AG09309 (cell line): Measurements from ENCODE around the gene DBP.
A peak's percentile ranks its signal among the peaks of the same experiment; 100 is the strongest.
"Not testable (repeated sequence)": the region's sequence is repeated elsewhere in the genome, so short reads cannot be mapped to it uniquely, and the experiment has no call there.

Source experiments
- DNase-seq: peaks from one replicate; pipeline ENCODE4 v3.0.0-alpha.2; 2010; ENCODE audit warnings: low read depth
- H3K4me3 ChIP-seq: 2 replicates; pipeline ENCODE4 v1.5.1; 2011; ENCODE audit warnings: mild to moderate bottlenecking, low read depth, low read length, moderate library complexity; ENCODE audit not compliant: control insufficient read depth
- CTCF ChIP-seq: IDR thresholded peaks from 2 replicates; pipeline ENCODE4 v1.5.1; 2011; ENCODE audit warnings: mild to moderate bottlenecking, low read depth, low read length, inconsistent platforms; ENCODE audit not compliant: insufficient read depth, control insufficient read depth; ENCODE audit errors: missing control alignments

Gene DBP

GRCh38 chr19:48658483-48658882 lies 21.3 kb upstream of the DBP start:
- TF ChIP-seq CTCF: no peak
- no peak overlapping the region for H3K4me3 ChIP-seq
- no peak for DNase-seq

- not testable (repeated sequence) for DNase-seq, H3K4me3 ChIP-seq
These were observed 20.6 kb upstream of the DBP start for GRCh38 chr19:48657828-48658227.

- no peak overlapping the region for H3K4me3 ChIP-seq
- no peak for TF ChIP-seq CTCF
- peak; percentile 69 for DNase-seq
These were observed 19.8 kb upstream of the DBP start for GRCh38 chr19:48656840-48657474.

GRCh38 chr19:48654299-48655059 lies 17.3 kb upstream of the DBP start:
- no peak overlapping the region for H3K4me3 ChIP-seq
- DNase-seq: no peak
- no peak for TF ChIP-seq CTCF

- no peak overlapping the region for H3K4me3 ChIP-seq
- no peak for DNase-seq
- no peak for TF ChIP-seq CTCF
These were observed 14.5 kb upstream of the DBP start for GRCh38 chr19:48651683-48652048.

GRCh38 chr19:48650974-48651682 lies 13.9 kb upstream of the DBP start:
- no peak overlapping the region for H3K4me3 ChIP-seq
- DNase-seq: no peak
- no peak for TF ChIP-seq CTCF

GRCh38 chr19:48648134-48648533 lies 11.0 kb upstream of the DBP start:
- no peak for TF ChIP-seq CTCF
- no peak overlapping the region for H3K4me3 ChIP-seq
- no peak for DNase-seq
